ENCODE measurements around the gene NEK6.

The NEK6 gene

GRCh38 chr9:124320062-124320973 lies 62.6 kb downstream of the NEK6 start:
- Histone ChIP-seq H3K79me2 (ENCODE audit: insufficient read depth, low read length) (no peaks in the 10 kb centered on the region), H3K4me1 (ENCODE audit: insufficient read depth, low read length) (peaks cover 4% of the 10 kb centered on the region; the same call in 1 of the 2 replicates), H4K20me1 (ENCODE audit: insufficient read depth, low read length) (0 out of 2 replicates have a peak, but pooled peaks cover 2% of the 10 kb centered on the region), H2AFZ (ENCODE audit: low read depth, low read length) (peak overlapping the region; percentile 62), H3K4me3 (ENCODE audit: low read depth in 1 of 2, low read length in 2 of 2) (no peak overlapping the region), H3K36me3 (ENCODE audit: insufficient read depth, low read length) (no peaks in the 10 kb centered on the region), H3K27ac (ENCODE audit: low read length) (no peak overlapping the region), H3K27me3 (ENCODE audit: insufficient read depth, low read length, poor library complexity) (no peaks in the 10 kb centered on the region), H3K9ac (ENCODE audit: low read depth, low read length) (no peak overlapping the region), H3K4me2 (ENCODE audit: insufficient read depth, low read length) (no peak overlapping the region), H3K9me3 (ENCODE audit: insufficient read depth, low read length, severe bottlenecking) (no peaks in the 10 kb centered on the region)
- TF ChIP-seq EZH2 (IDR thresholded peaks at IDR 0.05; ENCODE audit: borderline replicate concordance, low read depth, low read length, severe bottlenecking): no peak
- TF ChIP-seq CTCF (IDR thresholded peaks at IDR 0.05; ENCODE audit: borderline replicate concordance, extremely low read depth, low read length, poor library complexity, severe bottlenecking): peak; percentile 78
- ATAC-seq (ENCODE audit: insufficient read depth, low read depth) (peak; percentile 71), DNase-seq (peak; percentile 61)

GRCh38 chr9:124321416-124321815 lies 63.7 kb downstream of the NEK6 start:
- Histone ChIP-seq H3K4me2 (ENCODE audit: insufficient read depth, low read length) (no peak overlapping the region), H3K79me2 (ENCODE audit: insufficient read depth, low read length) (no peaks in the 10 kb centered on the region), H2AFZ (ENCODE audit: low read depth, low read length) (no peak overlapping the region), H3K27ac (ENCODE audit: low read length) (no peak overlapping the region), H3K9me3 (ENCODE audit: insufficient read depth, low read length, severe bottlenecking) (no peaks in the 10 kb centered on the region), H3K27me3 (ENCODE audit: insufficient read depth, low read length, poor library complexity) (no peaks in the 10 kb centered on the region), H3K4me3 (ENCODE audit: low read depth in 1 of 2, low read length in 2 of 2) (no peak overlapping the region), H3K36me3 (ENCODE audit: insufficient read depth, low read length) (no peaks in the 10 kb centered on the region), H3K9ac (ENCODE audit: low read depth, low read length) (no peak overlapping the region), H4K20me1 (ENCODE audit: insufficient read depth, low read length) (0 out of 2 replicates have a peak, but pooled peaks cover 2% of the 10 kb centered on the region), H3K4me1 (ENCODE audit: insufficient read depth, low read length) (peaks cover 4% of the 10 kb centered on the region; the same call in 1 of the 2 replicates)
- TF ChIP-seq EZH2 (IDR thresholded peaks at IDR 0.05; ENCODE audit: borderline replicate concordance, low read depth, low read length, severe bottlenecking): no peak
- TF ChIP-seq CTCF (IDR thresholded peaks at IDR 0.05; ENCODE audit: borderline replicate concordance, extremely low read depth, low read length, poor library complexity, severe bottlenecking): no peak
- ATAC-seq (ENCODE audit: insufficient read depth, low read depth): no peak
- no peak for DNase-seq

- H4K20me1 ChIP-seq (ENCODE audit: insufficient read depth, low read length): 0 out of 2 replicates have a peak, but pooled peaks cover 2% of the 10 kb centered on the region
- H3K9ac ChIP-seq (ENCODE audit: low read depth, low read length): no peak overlapping the region
- H3K4me3 ChIP-seq (ENCODE audit: low read depth in 1 of 2, low read length in 2 of 2): no peak overlapping the region
- ATAC-seq (ENCODE audit: insufficient read depth, low read depth): no peak
- no peak for TF ChIP-seq CTCF (IDR thresholded peaks at IDR 0.05; ENCODE audit: borderline replicate concordance, extremely low read depth, low read length, poor library complexity, severe bottlenecking)
- no peak for TF ChIP-seq EZH2 (IDR thresholded peaks at IDR 0.05; ENCODE audit: borderline replicate concordance, low read depth, low read length, severe bottlenecking)
- no peaks in the 10 kb centered on the region for H3K79me2 ChIP-seq (ENCODE audit: insufficient read depth, low read length)
- no peaks in the 10 kb centered on the region for H3K9me3 ChIP-seq (ENCODE audit: insufficient read depth, low read length, severe bottlenecking)
- no peaks in the 10 kb centered on the region for H3K36me3 ChIP-seq (ENCODE audit: insufficient read depth, low read length)
- H3K27me3 ChIP-seq (ENCODE audit: insufficient read depth, low read length, poor library complexity): no peaks in the 10 kb centered on the region
- no peak overlapping the region for H2AFZ ChIP-seq (ENCODE audit: low read depth, low read length)
- peaks cover 4% of the 10 kb centered on the region; the same call in 1 of the 2 replicates for H3K4me1 ChIP-seq (ENCODE audit: insufficient read depth, low read length)
- no peak overlapping the region for H3K4me2 ChIP-seq (ENCODE audit: insufficient read depth, low read length)
- no peak overlapping the region for H3K27ac ChIP-seq (ENCODE audit: low read length)
- DNase-seq: no peak
These were observed 64.2 kb downstream of the NEK6 start for GRCh38 chr9:124321935-124322334.
